GM12878 (cell line): ENCODE measurements around the gene YJU2. TPM values are rescaled to one million over a fixed set of nuclear protein-coding genes. Genes with fewer than 3 reads are reported as not detected.
A peak's percentile ranks its signal among the peaks of the same experiment; 100 is the strongest.

Experiments used
- ATAC-seq: fragments of 200-7000 bp; cut with Tn5 transposase; 3 replicates; pipeline ENCODE4 v1.9.1; 2020; ENCODE audit warnings: mild to moderate bottlenecking, moderate library complexity
- BruUV-seq: library from RNA; stranded (reverse); fragments of 400-500 nt; replicated peaks from 2 replicates; lab custom pipeline; 2021; lab: Mats Ljungman, UMichigan
- CTCF ChIA-PET: fragments of 300-600 bp; sonication (Branson Sonifier 250); formaldehyde crosslinking; extraction: SDS; loops from one replicate; lab custom pipeline; 2021; ENCODE audit warnings: inconsistent platforms; lab: Yijun Ruan, JAX
- POLR2A ChIA-PET: fragments of 350-600 bp; formaldehyde crosslinking; extraction: SDS; loops from one replicate; lab custom pipeline; 2021; ENCODE audit warnings: inconsistent platforms; lab: Charles Lee
- RAD21 ChIA-PET: fragments of 300-600 bp; sonication (Branson Sonifier 250); formaldehyde crosslinking; loops from one replicate; lab custom pipeline; 2023; ENCODE audit warnings: antibody characterized with exemption; ENCODE audit not compliant: unreplicated experiment; lab: Charles Lee
- SMC1A ChIA-PET: fragments of 300-600 bp; sonication (Branson Sonifier 250); formaldehyde crosslinking; loops from one replicate; lab custom pipeline; 2023; ENCODE audit not compliant: unreplicated experiment, uncharacterized antibody; lab: Charles Lee
- DNase-seq: peaks from one replicate; pipeline ENCODE4 v3.0.0-alpha.2; 2011; ENCODE audit warnings: low read depth, low spot score
- FAIRE-seq: peaks from 3 replicates; lab custom pipeline; 2011; peaks lifted over from hg19 to GRCh38; lab: Jason Lieb, UNC
- H2AFZ ChIP-seq: 2 replicates; pipeline ENCODE4 v1.6.0; 2011; ENCODE audit warnings: low read depth, low read length, control low read depth; ENCODE audit not compliant: control insufficient read depth
- H3K27ac ChIP-seq: 2 replicates; pipeline ENCODE4 v1.5.1; 2011; ENCODE audit warnings: control low read depth; ENCODE audit not compliant: control insufficient read depth, insufficient read depth
- H3K27me3 ChIP-seq, 2 experiments: replicated peaks in 1 of 2; 2 replicates each; pipeline versions ENCODE4 v1.6.0 to v1.6.1; 2011; ENCODE audit warnings: low read length in 1 of 2; ENCODE audit not compliant: control insufficient read depth in 2 of 2, insufficient read depth in 2 of 2
- H3K36me3 ChIP-seq, 2 experiments: 2 replicates each; pipeline ENCODE4 v1.5.1; 2011; ENCODE audit warnings: low read length in 1 of 2; ENCODE audit not compliant: control insufficient read depth in 2 of 2, insufficient read depth in 2 of 2
- H3K4me1 ChIP-seq: 2 replicates; pipeline ENCODE4 v1.6.1; 2011; ENCODE audit warnings: mild to moderate bottlenecking, low read length, moderate library complexity, mixed read lengths; ENCODE audit not compliant: control insufficient read depth, insufficient read depth
- H3K4me2 ChIP-seq: 2 replicates; pipeline ENCODE4 v1.6.0; 2011; ENCODE audit warnings: control low read depth; ENCODE audit not compliant: control insufficient read depth, insufficient read depth
- H3K4me3 ChIP-seq: fragments of 200-600 bp; sonication (generic); 2 replicates; pipeline ENCODE4 v1.5.1; 2016
- H3K79me2 ChIP-seq: 2 replicates; pipeline ENCODE4 v1.6.0; 2011; ENCODE audit warnings: low read length; ENCODE audit not compliant: control insufficient read depth, insufficient read depth
- H3K9ac ChIP-seq: 2 replicates; pipeline ENCODE4 v1.8.0; 2011; ENCODE audit warnings: low read length, control low read depth, mixed read lengths; ENCODE audit not compliant: control insufficient read depth, insufficient read depth
- H3K9me3 ChIP-seq: replicated peaks from 3 replicates; pipeline ENCODE4 v1.5.1; 2011; ENCODE audit warnings: mild to moderate bottlenecking, low read length; ENCODE audit not compliant: control insufficient read depth, insufficient read depth
- H4K20me1 ChIP-seq: 2 replicates; pipeline ENCODE4 v1.6.0; 2011; ENCODE audit not compliant: control insufficient read depth, insufficient read depth
- CREM ChIP-seq: IDR thresholded peaks from 2 replicates; pipeline ENCODE4 v1.6.1; 2014; ENCODE audit warnings: antibody characterized with exemption, low read depth
- EED ChIP-seq: sonication (generic); IDR thresholded peaks from 2 replicates; pipeline ENCODE4 v1.6.1; 2016; ENCODE audit warnings: antibody characterized with exemption, low read depth
- ESRRA ChIP-seq: IDR thresholded peaks from 2 replicates; pipeline ENCODE4 v1.6.1; 2012; ENCODE audit warnings: mild to moderate bottlenecking, low read length, improper control_type of control experiment
- HDGF ChIP-seq: fragments of 450-650 bp; IDR thresholded peaks from 2 replicates; pipeline ENCODE4 v1.6.1; 2016; ENCODE audit warnings: antibody characterized with exemption
- IKZF1 ChIP-seq: fragments of 450-650 bp; conservative IDR thresholded peaks from 2 replicates; pipeline ENCODE4 v1.6.1; 2017; ENCODE audit warnings: antibody characterized with exemption, mild to moderate bottlenecking
- NR2F1 ChIP-seq: fragments of 450-650 bp; conservative IDR thresholded peaks from 2 replicates; pipeline ENCODE4 v1.6.1; 2017; ENCODE audit warnings: mild to moderate bottlenecking
- NRF1 ChIP-seq: conservative IDR thresholded peaks from 2 replicates; pipeline ENCODE4 v1.6.1; 2011; ENCODE audit warnings: mild to moderate bottlenecking, low read depth, low read length, improper control_type of control experiment
- POLR2AphosphoS2 ChIP-seq: IDR thresholded peaks from 2 replicates; pipeline ENCODE4 v1.6.1; 2011; ENCODE audit warnings: low read depth, mild to moderate bottlenecking, low read length, improper control_type of control experiment, moderate library complexity
- POU2F2 ChIP-seq: IDR thresholded peaks from 3 replicates; pipeline ENCODE4 v1.6.1; 2011; ENCODE audit warnings: low read depth, mild to moderate bottlenecking, low read length, borderline replicate concordance
- RAD21 ChIP-seq: IDR thresholded peaks from 2 replicates; pipeline ENCODE4 v1.6.1; 2011; ENCODE audit warnings: mild to moderate bottlenecking, low read depth, low read length, moderate library complexity; ENCODE audit not compliant: insufficient read depth
- RUNX3 ChIP-seq: IDR thresholded peaks from 2 replicates; pipeline ENCODE4 v1.6.1; 2012; ENCODE audit warnings: low read length, inconsistent platforms
- SMARCA5 ChIP-seq: fragments of 450-650 bp; IDR thresholded peaks from 2 replicates; pipeline ENCODE4 v1.6.1; 2017; ENCODE audit warnings: mild to moderate bottlenecking
- SRF ChIP-seq, 2 experiments: IDR thresholded peaks; 2 replicates each; pipeline ENCODE4 v1.6.1; 2011; ENCODE audit warnings: low read depth in 2 of 2, low read length in 2 of 2, mild to moderate bottlenecking in 1 of 2, moderate library complexity in 1 of 2
- TARDBP ChIP-seq: IDR thresholded peaks from 2 replicates; pipeline ENCODE4 v1.6.1; 2016; ENCODE audit warnings: borderline replicate concordance
- ZNF207 ChIP-seq: fragments of 450-650 bp; IDR thresholded peaks from 2 replicates; pipeline ENCODE4 v1.6.1; 2014; ENCODE audit warnings: antibody characterized with exemption, mild to moderate bottlenecking, borderline replicate concordance
- ZNF217 ChIP-seq: fragments of 450-650 bp; IDR thresholded peaks from 2 replicates; pipeline ENCODE4 v1.6.1; 2017; ENCODE audit warnings: antibody characterized with exemption, mild to moderate bottlenecking
- ZNF24 ChIP-seq: fragments of 450-650 bp; IDR thresholded peaks from 2 replicates; pipeline ENCODE4 v1.6.1; 2017; ENCODE audit warnings: antibody characterized with exemption, mild to moderate bottlenecking
- WGBS: methylation state at CpG from one replicate; pipeline ENCODE4 v1.1.6; 2016; ENCODE audit warnings: low lambda C conversion rate; ENCODE audit not compliant: insufficient replicate concordance, insufficient coverage; ENCODE audit errors: missing lambda C conversion rate; 5-methylcytosine and 5-hydroxymethylcytosine counted together
- in situ Hi-C: fragments of 300-500 bp; cut with MboI; formaldehyde crosslinking; loops from 9 replicates; pipeline ENCODE4 v1.14.3; 2018; ENCODE audit warnings: mixed read lengths
- intact Hi-C: fragments of 100-400 bp; cut with micrococcal nuclease; formaldehyde crosslinking; loops from one replicate; pipeline ENCODE4 v1.14.2; 2022; ENCODE audit not compliant: unreplicated experiment
- polyA plus RNA-seq, 11 experiments: library from polyadenylated mRNA; depleted of rRNA in 4 of 11; unstranded in 6 of 11; stranded (reverse) in 5 of 11; fragments of >200 nt; fragmentation: Nextera tagmentation in 4 of 11; fragmentation: Illumina TruSeq in 1 of 11; extraction: Ambion mirVana in 4 of 11; extraction: Trizol in 1 of 11; gene quantifications; 1 replicate in 1 of 11; 2 replicates in 10 of 11; pipeline versions ENCODE4 v1.2.1 to v1.2.3, GENCODE V29; 2011 to 2016; ENCODE audit warnings: inconsistent platforms in 2 of 11, missing spikeins in 2 of 11, low read depth in 1 of 11
- total RNA-seq, 4 experiments: library from RNA; depleted of rRNA in 3 of 4; stranded (reverse); fragments of >200 nt in 3 of 4; fragmentation: Illumina TruSeq in 1 of 4; extraction: Trizol in 1 of 4; gene quantifications; 2 replicates each; pipeline versions ENCODE4 v1.2.1 to v1.2.3, GENCODE V29; 2013 to 2021
- TF ChIP-seq, protein P1 (sequence below): fragments of 450-650 bp; IDR thresholded peaks from 2 replicates; pipeline ENCODE4 v1.6.1; 2017; ENCODE audit warnings: mild to moderate bottlenecking
- TF ChIP-seq, protein P2 (sequence below): fragments of 450-650 bp; IDR thresholded peaks from 2 replicates; pipeline ENCODE4 v1.6.1; 2016; ENCODE audit warnings: mild to moderate bottlenecking
- TF ChIP-seq, protein P3 (sequence below): fragments of 450-650 bp; IDR thresholded peaks from 2 replicates; pipeline ENCODE4 v1.6.1; 2017; ENCODE audit warnings: borderline replicate concordance

The YJU2 gene
- total and polyA plus RNA-seq, 10 of the 15 experiments (the other 5 are each of a cell fraction or from before 2014, with no cell fraction given) = 0.26 to 40.7 (median 23.8) TPM

DNA sequence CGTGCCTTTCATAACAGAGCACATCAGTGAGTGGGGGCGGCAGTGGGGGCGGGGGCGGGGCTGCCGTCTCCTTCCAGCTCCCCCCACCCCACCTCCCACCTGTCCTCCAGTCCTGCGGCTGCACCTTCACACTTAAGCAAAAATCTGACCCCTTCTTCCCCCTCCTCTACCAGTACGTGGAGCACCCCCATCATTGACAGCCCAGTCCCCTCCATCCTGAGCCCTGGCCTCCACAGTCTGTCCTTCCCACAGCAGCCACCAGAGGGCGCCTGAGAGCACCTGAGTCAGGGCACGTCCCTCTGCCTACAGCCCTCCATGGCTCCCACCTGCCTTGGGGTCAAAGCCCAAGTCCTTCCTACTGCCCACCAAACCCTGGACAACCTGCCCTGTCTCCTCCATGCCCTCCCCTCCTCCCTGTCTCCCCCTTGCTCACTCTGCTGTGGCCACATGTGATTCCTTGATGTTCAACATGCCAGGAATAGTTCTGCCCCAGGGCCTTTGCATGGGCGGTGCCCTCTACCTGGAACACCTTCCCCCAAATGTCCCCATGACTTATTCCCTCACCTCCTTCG, 13.5 kb upstream of the YJU2 start:
- no peak for DNase-seq
- RAD21 ChIA-PET = interaction anchor here (0.6 to 1.5 kb wide), 4 partner anchors 9 to 246 kb away, joined by 3 to 5 read pairs (median 4); no protein-coding TSS in a partner anchor
- POLR2A ChIA-PET = interaction anchor here (1.6 to 6.0 kb wide), 2 partner anchors 9 to 109 kb away, joined by 3 to 45 read pairs; no protein-coding TSS in a partner anchor
- WGBS = 24% methylated on average over 11 of the region's 11 CpGs
- H3K36me3 ChIP-seq = peaks cover 2 to 21% of the 10 kb centered on the region in 2 experiments; a peak in 3 of 4 replicates
- peak overlapping the region; percentile 42; the same call in 1 of the 2 replicates for H3K4me2 ChIP-seq
- peak overlapping the region; percentile 48; the same call in 1 of the 2 replicates for H3K4me3 ChIP-seq
- no peaks in the 10 kb centered on the region for H4K20me1 ChIP-seq
- H3K9me3 ChIP-seq = no peaks in the 10 kb centered on the region; the same call in 2 of the 3 replicates
- no peak overlapping the region for H2AFZ ChIP-seq
- intact Hi-C loops (no loop called here), in situ Hi-C loops (no loop called here)
- peaks cover 50% of the 10 kb centered on the region for H3K79me2 ChIP-seq
- H3K27ac ChIP-seq = no peak overlapping the region
- no TSS peak for BruUV-seq
- SMC1A ChIA-PET = interaction anchor here (1.4 to 1.5 kb wide), 3 partner anchors 8 to 33 kb away, joined by 5 to 8 read pairs (median 5); partner anchors contain the start of gene YJU2
- H3K4me1 ChIP-seq = peaks cover 3% of the 10 kb centered on the region
- peak; percentile 50 for ATAC-seq
- peak; percentile 84 for FAIRE-seq
- CTCF ChIA-PET = interaction anchor here (0.9 to 3.2 kb wide), 11 partner anchors 10 to 238 kb away, joined by 3 to 42 read pairs (median 3); partner anchors contain the start of genes CHAF1A and YJU2
- H3K9ac ChIP-seq = no peak overlapping the region
- H3K27me3 ChIP-seq = no peaks in the 10 kb centered on the region
- TF ChIP-seq, protein P1, sequence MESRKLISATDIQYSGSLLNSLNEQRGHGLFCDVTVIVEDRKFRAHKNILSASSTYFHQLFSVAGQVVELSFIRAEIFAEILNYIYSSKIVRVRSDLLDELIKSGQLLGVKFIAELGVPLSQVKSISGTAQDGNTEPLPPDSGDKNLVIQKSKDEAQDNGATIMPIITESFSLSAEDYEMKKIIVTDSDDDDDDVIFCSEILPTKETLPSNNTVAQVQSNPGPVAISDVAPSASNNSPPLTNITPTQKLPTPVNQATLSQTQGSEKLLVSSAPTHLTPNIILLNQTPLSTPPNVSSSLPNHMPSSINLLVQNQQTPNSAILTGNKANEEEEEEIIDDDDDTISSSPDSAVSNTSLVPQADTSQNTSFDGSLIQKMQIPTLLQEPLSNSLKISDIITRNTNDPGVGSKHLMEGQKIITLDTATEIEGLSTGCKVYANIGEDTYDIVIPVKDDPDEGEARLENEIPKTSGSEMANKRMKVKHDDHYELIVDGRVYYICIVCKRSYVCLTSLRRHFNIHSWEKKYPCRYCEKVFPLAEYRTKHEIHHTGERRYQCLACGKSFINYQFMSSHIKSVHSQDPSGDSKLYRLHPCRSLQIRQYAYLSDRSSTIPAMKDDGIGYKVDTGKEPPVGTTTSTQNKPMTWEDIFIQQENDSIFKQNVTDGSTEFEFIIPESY = 0 out of 2 replicates have a peak, but pooled peaks have one; percentile 17
- TF ChIP-seq, protein P2, sequence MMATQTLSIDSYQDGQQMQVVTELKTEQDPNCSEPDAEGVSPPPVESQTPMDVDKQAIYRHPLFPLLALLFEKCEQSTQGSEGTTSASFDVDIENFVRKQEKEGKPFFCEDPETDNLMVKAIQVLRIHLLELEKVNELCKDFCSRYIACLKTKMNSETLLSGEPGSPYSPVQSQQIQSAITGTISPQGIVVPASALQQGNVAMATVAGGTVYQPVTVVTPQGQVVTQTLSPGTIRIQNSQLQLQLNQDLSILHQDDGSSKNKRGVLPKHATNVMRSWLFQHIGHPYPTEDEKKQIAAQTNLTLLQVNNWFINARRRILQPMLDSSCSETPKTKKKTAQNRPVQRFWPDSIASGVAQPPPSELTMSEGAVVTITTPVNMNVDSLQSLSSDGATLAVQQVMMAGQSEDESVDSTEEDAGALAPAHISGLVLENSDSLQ = peak; percentile 51; the same call in 1 of the 2 replicates
- TF ChIP-seq ZNF207 = peak; percentile 54; the same call in 1 of the 2 replicates
- no peak for TF ChIP-seq SRF (IDR thresholded peaks at IDR 0.05; ENCODE audit: low read depth in 2 of 2, low read length in 2 of 2)
- TF ChIP-seq ZNF217 = peak; percentile 98
- no peak for TF ChIP-seq ESRRA
- peak; percentile 44; the same call in 1 of the 3 replicates for TF ChIP-seq POU2F2
- 0 out of 2 replicates have a peak, but pooled peaks have one; percentile 35 for TF ChIP-seq NR2F1
- TF ChIP-seq TARDBP = 0 out of 2 replicates have a peak, but pooled peaks have one; percentile 32
- peak; percentile 100 for TF ChIP-seq SMARCA5
- TF ChIP-seq CREM = no peak
- TF ChIP-seq ZNF24 = peak; percentile 82
- peak; percentile 27; the same call in 1 of the 2 replicates for TF ChIP-seq IKZF1
- peak; percentile 94 for TF ChIP-seq HDGF
- no peak for TF ChIP-seq NRF1
- TF ChIP-seq, protein P3, sequence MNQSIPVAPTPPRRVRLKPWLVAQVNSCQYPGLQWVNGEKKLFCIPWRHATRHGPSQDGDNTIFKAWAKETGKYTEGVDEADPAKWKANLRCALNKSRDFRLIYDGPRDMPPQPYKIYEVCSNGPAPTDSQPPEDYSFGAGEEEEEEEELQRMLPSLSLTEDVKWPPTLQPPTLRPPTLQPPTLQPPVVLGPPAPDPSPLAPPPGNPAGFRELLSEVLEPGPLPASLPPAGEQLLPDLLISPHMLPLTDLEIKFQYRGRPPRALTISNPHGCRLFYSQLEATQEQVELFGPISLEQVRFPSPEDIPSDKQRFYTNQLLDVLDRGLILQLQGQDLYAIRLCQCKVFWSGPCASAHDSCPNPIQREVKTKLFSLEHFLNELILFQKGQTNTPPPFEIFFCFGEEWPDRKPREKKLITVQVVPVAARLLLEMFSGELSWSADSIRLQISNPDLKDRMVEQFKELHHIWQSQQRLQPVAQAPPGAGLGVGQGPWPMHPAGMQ = no peak
- TF ChIP-seq POLR2AphosphoS2 = no peak; the same call in 1 of the 2 replicates
- peak; percentile 35; the same call in 1 of the 2 replicates for TF ChIP-seq RUNX3
- 0 out of 2 replicates have a peak, but pooled peaks have one; percentile 22 for TF ChIP-seq EED
- TF ChIP-seq RAD21 = peak; percentile 41
